ENCODE results near the gene TIPRL.

GRCh38 chr1:168217664-168218063 is 38.9 kb downstream of the TIPRL start:
- TF ChIP-seq CTCF (conservative IDR thresholded peaks at IDR 0.05; ENCODE audit: low read depth, low read length) (no peak), EZH2 (IDR thresholded peaks at IDR 0.05; ENCODE audit: borderline replicate concordance, low read depth, low read length, poor library complexity, severe bottlenecking) (no peak)
